Measurements from ENCODE around the gene OSBPL2. TPM values are rescaled to one million over a fixed set of nuclear protein-coding genes. Genes with fewer than 3 reads are reported as not detected.

The OSBPL2 gene
- total RNA-seq, 2 experiments from 2014 or later, result 52.8 to 54.4 TPM

GRCh38 chr20:62200491-62201172, 37.7 kb upstream of the OSBPL2 start:
- no peak overlapping the region for H3K27ac Mint-ChIP-seq
- POLR2A ChIA-PET, result no interaction called here

DNA sequence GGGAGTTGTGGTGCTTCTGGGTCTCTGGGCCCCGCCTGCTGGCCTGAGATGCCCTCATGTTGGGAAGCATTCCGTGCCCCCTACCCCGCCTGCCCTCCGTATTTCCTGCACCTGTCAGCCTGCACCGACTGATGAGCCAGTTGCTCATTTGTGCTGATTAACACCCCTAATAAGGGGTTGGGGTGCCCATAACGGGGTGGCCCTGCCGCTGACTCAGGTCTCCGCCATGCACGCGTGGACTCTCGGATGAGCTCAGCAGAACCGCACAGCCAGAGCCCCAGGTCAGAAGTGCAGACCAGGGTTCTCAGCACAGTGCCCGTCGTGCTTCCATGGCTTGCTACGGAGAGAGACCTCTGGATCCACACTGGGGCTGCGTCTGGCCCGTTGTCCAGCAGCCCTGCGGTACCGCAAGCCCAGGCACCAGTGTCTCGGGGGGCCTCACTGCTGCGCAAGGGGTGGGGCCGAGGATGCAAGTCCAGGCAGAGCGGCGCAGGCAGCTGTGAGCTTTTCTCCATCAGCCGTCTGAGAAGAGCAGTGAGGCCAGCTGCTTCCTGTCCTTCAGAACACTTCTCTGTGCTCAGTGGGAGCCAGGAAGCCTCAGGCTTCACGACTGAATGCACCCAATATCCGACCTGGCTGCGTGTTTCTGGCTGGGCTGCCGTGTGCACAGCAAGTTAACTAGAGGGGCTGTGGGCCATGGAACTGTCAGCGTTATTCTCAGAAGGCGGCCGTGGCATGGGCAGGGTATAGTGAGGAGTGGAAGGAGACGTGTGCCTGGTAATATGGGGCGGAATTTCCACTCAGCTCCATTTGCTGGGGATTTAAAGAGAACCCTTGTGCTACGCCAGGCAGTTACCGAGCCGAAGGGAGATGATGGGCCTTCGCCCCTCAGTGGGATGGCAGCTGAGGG, 36.9 kb upstream of the OSBPL2 start:
- intact Hi-C loops (cut with DNase I, micrococcal nuclease), result no loop called here
- no peak overlapping the region for H3K4me3 Mint-ChIP-seq
- Histone ChIP-seq H3K4me3 (ENCODE audit: low read length) (no peak overlapping the region), H3K4me1 (ENCODE audit: insufficient read depth, low read length) (no peaks in the 10 kb centered on the region), H3K36me3 (ENCODE audit: insufficient read depth, low read length) (peaks cover 45% of the 10 kb centered on the region), H3K27me3 (ENCODE audit: control insufficient read depth in 1 of 2, insufficient read depth in 2 of 2, low read length in 2 of 2) (no peaks in the 10 kb centered on the region), H3K9me3 (ENCODE audit: control insufficient read depth in 1 of 2, insufficient read depth in 1 of 2, low read length in 2 of 2) (no peaks in the 10 kb centered on the region), H3K27ac (ENCODE audit: low read depth in 1 of 2, low read length in 2 of 2) (no peak overlapping the region)
- no peaks in the 10 kb centered on the region for H3K4me1 Mint-ChIP-seq (ENCODE audit: low read depth)
- DNase-seq (no peak), ATAC-seq (ENCODE audit: poor library complexity) (no peak)
- no peak for TF ChIP-seq CTCF (IDR thresholded peaks at IDR 0.05)
- H3K36me3 Mint-ChIP-seq (ENCODE audit: low read depth), result peaks cover 46% of the 10 kb centered on the region
- no peaks in the 10 kb centered on the region for H3K27me3 Mint-ChIP-seq
- ChIA-PET POLR2A (no interaction called here), CTCF (no interaction called here)
- H3K9me3 Mint-ChIP-seq, result no peaks in the 10 kb centered on the region
- H3K27ac Mint-ChIP-seq, result no peak overlapping the region

More at GRCh38 chr20:62200491-62201172, 37.7 kb upstream of the OSBPL2 start:
- Histone ChIP-seq H3K27me3 (ENCODE audit: control insufficient read depth in 1 of 2, insufficient read depth in 2 of 2, low read length in 2 of 2) (no peaks in the 10 kb centered on the region), H3K4me1 (ENCODE audit: insufficient read depth, low read length) (no peaks in the 10 kb centered on the region), H3K27ac (ENCODE audit: low read depth in 1 of 2, low read length in 2 of 2) (no peak overlapping the region), H3K9me3 (ENCODE audit: control insufficient read depth in 1 of 2, insufficient read depth in 1 of 2, low read length in 2 of 2) (no peaks in the 10 kb centered on the region), H3K36me3 (ENCODE audit: insufficient read depth, low read length) (peaks cover 48% of the 10 kb centered on the region), H3K4me3 (ENCODE audit: low read length) (no peak overlapping the region)
- H3K36me3 Mint-ChIP-seq (ENCODE audit: low read depth), result peaks cover 49% of the 10 kb centered on the region
- H3K27me3 Mint-ChIP-seq, result no peaks in the 10 kb centered on the region
- CTCF ChIA-PET, result no interaction called here
- H3K9me3 Mint-ChIP-seq, result no peaks in the 10 kb centered on the region
- no peaks in the 10 kb centered on the region for H3K4me1 Mint-ChIP-seq (ENCODE audit: low read depth)
- TF ChIP-seq CTCF (IDR thresholded peaks at IDR 0.05), result no peak
- ATAC-seq (ENCODE audit: poor library complexity), result no peak
- intact Hi-C loops (cut with DNase I, micrococcal nuclease), result no loop called here
- no peak overlapping the region for H3K4me3 Mint-ChIP-seq
- no peak for DNase-seq

- Histone ChIP-seq H3K4me1 (ENCODE audit: insufficient read depth, low read length) (no peaks in the 10 kb centered on the region), H3K9me3 (ENCODE audit: control insufficient read depth in 1 of 2, insufficient read depth in 1 of 2, low read length in 2 of 2) (no peaks in the 10 kb centered on the region), H3K27me3 (ENCODE audit: control insufficient read depth in 1 of 2, insufficient read depth in 2 of 2, low read length in 2 of 2) (no peaks in the 10 kb centered on the region), H3K36me3 (ENCODE audit: insufficient read depth, low read length) (peaks cover 45% of the 10 kb centered on the region), H3K27ac (ENCODE audit: low read depth in 1 of 2, low read length in 2 of 2) (no peak overlapping the region), H3K4me3 (ENCODE audit: low read length) (no peak overlapping the region)
- Mint-ChIP-seq H3K36me3 (ENCODE audit: low read depth) (peaks cover 46% of the 10 kb centered on the region), H3K9me3 (no peaks in the 10 kb centered on the region), H3K27ac (no peak overlapping the region), H3K27me3 (no peaks in the 10 kb centered on the region), H3K4me3 (no peak overlapping the region), H3K4me1 (ENCODE audit: low read depth) (no peaks in the 10 kb centered on the region)
- DNase-seq (no peak), ATAC-seq (ENCODE audit: poor library complexity) (no peak)
- TF ChIP-seq CTCF (IDR thresholded peaks at IDR 0.05), result no peak
- intact Hi-C loops (cut with DNase I, micrococcal nuclease), result no loop called here
- ChIA-PET CTCF (no interaction called here), POLR2A (no interaction called here)
These were observed 36.3 kb upstream of the OSBPL2 start for GRCh38 chr20:62202083-62202395.
